MM.1S (cell line): Measurements from ENCODE around the gene PRKCA.

ENCODE experiments used
- EZH2 ChIP-seq: fragments of 300-600 bp; sonication (generic); optimal IDR thresholded peaks from 2 replicates; pipeline ENCODE3; 2017; ENCODE audit warnings: low read depth, mild to moderate bottlenecking, antibody characterized with exemption, low read length, mixed read lengths
- TF ChIP-seq, protein P1 (sequence below): fragments of 300-600 bp; sonication (generic); IDR thresholded peaks from 2 replicates; pipeline ENCODE4 v1.5.1; 2016; ENCODE audit warnings: antibody characterized with exemption, low read length, mixed read lengths

DNA sequence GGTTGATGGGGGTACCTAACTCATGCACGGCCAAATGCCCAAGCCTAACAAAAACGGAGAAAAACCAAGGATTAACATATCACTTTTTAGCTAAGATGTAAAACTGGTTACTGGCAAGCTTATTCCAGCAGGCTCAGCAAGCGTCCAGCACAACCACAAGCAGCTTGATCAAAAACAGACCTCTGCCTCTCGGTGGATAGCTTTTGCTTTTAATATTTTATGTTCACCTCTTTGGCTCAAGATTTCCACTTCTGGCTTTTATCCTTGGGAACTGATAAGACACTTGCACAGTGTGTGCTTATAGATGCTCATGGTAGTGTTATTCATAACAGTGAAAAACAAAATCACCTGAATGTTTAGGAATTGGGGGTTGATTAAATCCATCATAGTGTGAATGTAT lies 325.6 kb downstream of the PRKCA start:
- TF ChIP-seq, protein P1, sequence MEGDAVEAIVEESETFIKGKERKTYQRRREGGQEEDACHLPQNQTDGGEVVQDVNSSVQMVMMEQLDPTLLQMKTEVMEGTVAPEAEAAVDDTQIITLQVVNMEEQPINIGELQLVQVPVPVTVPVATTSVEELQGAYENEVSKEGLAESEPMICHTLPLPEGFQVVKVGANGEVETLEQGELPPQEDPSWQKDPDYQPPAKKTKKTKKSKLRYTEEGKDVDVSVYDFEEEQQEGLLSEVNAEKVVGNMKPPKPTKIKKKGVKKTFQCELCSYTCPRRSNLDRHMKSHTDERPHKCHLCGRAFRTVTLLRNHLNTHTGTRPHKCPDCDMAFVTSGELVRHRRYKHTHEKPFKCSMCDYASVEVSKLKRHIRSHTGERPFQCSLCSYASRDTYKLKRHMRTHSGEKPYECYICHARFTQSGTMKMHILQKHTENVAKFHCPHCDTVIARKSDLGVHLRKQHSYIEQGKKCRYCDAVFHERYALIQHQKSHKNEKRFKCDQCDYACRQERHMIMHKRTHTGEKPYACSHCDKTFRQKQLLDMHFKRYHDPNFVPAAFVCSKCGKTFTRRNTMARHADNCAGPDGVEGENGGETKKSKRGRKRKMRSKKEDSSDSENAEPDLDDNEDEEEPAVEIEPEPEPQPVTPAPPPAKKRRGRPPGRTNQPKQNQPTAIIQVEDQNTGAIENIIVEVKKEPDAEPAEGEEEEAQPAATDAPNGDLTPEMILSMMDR: no peak
- no peak for TF ChIP-seq EZH2
